Vagina (tissue), 2 donors: ENCODE results near the gene PROX1.

ENCODE experiments used
- CTCF ChIP-seq, 3 experiments: fragments of 450-650 bp in 2 of 3; fragments of 200-600 bp in 1 of 3; sonication (generic) in 1 of 3; IDR thresholded peaks; one replicate each; pipeline ENCODE4 v1.5.1; 2017 to 2019; ENCODE audit warnings: antibody characterized with exemption in 3 of 3, mild to moderate bottlenecking in 2 of 3, moderate library complexity in 2 of 3
- POLR2A ChIP-seq, 2 donors: fragments of 450-650 bp; IDR thresholded peaks; one replicate each; pipeline ENCODE4 v1.6.1; 2017; ENCODE audit warnings: antibody characterized with exemption in 2 of 2, mild to moderate bottlenecking in 2 of 2, moderate library complexity in 2 of 2
- POLR2AphosphoS5 ChIP-seq, 2 donors: sonication (generic); formaldehyde crosslinking; IDR thresholded peaks; one replicate each; pipeline ENCODE4 v1.9.0; 2017; ENCODE audit warnings: antibody characterized with exemption in 2 of 2, mild to moderate bottlenecking in 2 of 2, low read depth in 1 of 2; ENCODE audit not compliant: insufficient read depth in 1 of 2

- no peak for TF ChIP-seq POLR2A (IDR thresholded peaks at IDR 0.05)
- TF ChIP-seq CTCF (IDR thresholded peaks at IDR 0.05): no peak
- no peak for TF ChIP-seq POLR2AphosphoS5 (IDR thresholded peaks at IDR 0.05; ENCODE audit: insufficient read depth in 1 of 2, low read depth in 1 of 2)
These were observed 781 bp downstream of the PROX1 start for GRCh38 chr1:213988507-213989001.
